ENCODE results near the gene OR4B1.
"Not testable (repeated sequence)": the region's sequence is repeated elsewhere in the genome, so short reads cannot be mapped to it uniquely, and the experiment has no call there.

The OR4B1 gene

GRCh38 chr11:48182860-48183526 lies 33.6 kb upstream of the OR4B1 start:
- H3K9ac ChIP-seq (ENCODE audit: low read depth in 1 of 2, low read length in 2 of 2) = no peak overlapping the region
- H3K27ac ChIP-seq (ENCODE audit: low read depth in 2 of 2, low read length in 2 of 2) = no peak overlapping the region
- H3K27me3 ChIP-seq (ENCODE audit: control insufficient read depth in 2 of 2, insufficient read depth in 2 of 2, low read length in 2 of 2) = no peaks in the 10 kb centered on the region
- H3K9me3 ChIP-seq (ENCODE audit: control insufficient read depth in 2 of 2, low read length in 2 of 2) = no peaks in the 10 kb centered on the region
- H3K4me1 ChIP-seq (ENCODE audit: control insufficient read depth in 2 of 2, insufficient read depth in 2 of 2, low read length in 2 of 2) = no peaks in the 10 kb centered on the region
- H3K4me3 ChIP-seq (ENCODE audit: low read length in 2 of 2) = no peak overlapping the region
- H3K36me3 ChIP-seq (ENCODE audit: control insufficient read depth in 2 of 2, insufficient read depth in 2 of 2, low read length in 2 of 2) = no peaks in the 10 kb centered on the region

- H3K36me3 ChIP-seq (ENCODE audit: control insufficient read depth in 2 of 2, insufficient read depth in 2 of 2, low read length in 2 of 2) = no peaks in the 10 kb centered on the region
- no peak overlapping the region for H3K9ac ChIP-seq (ENCODE audit: low read depth in 1 of 2, low read length in 2 of 2)
- no peak overlapping the region for H3K4me3 ChIP-seq (ENCODE audit: low read length in 2 of 2)
- no peaks in the 10 kb centered on the region for H3K27me3 ChIP-seq (ENCODE audit: control insufficient read depth in 2 of 2, insufficient read depth in 2 of 2, low read length in 2 of 2)
- H3K27ac ChIP-seq (ENCODE audit: low read depth in 2 of 2, low read length in 2 of 2) = no peak overlapping the region
- H3K4me1 ChIP-seq (ENCODE audit: control insufficient read depth in 2 of 2, insufficient read depth in 2 of 2, low read length in 2 of 2) = no peaks in the 10 kb centered on the region
- no peaks in the 10 kb centered on the region for H3K9me3 ChIP-seq (ENCODE audit: control insufficient read depth in 2 of 2, low read length in 2 of 2)
These were observed 32.2 kb upstream of the OR4B1 start for GRCh38 chr11:48184452-48184851.

- H3K4me1 ChIP-seq (ENCODE audit: control insufficient read depth in 2 of 2, insufficient read depth in 2 of 2, low read length in 2 of 2); H3K27ac ChIP-seq (ENCODE audit: low read depth in 2 of 2, low read length in 2 of 2); H3K36me3 ChIP-seq (ENCODE audit: control insufficient read depth in 2 of 2, insufficient read depth in 2 of 2, low read length in 2 of 2); H3K9me3 ChIP-seq (ENCODE audit: control insufficient read depth in 2 of 2, low read length in 2 of 2); H3K27me3 ChIP-seq (ENCODE audit: control insufficient read depth in 2 of 2, insufficient read depth in 2 of 2, low read length in 2 of 2); H3K9ac ChIP-seq (ENCODE audit: low read depth in 1 of 2, low read length in 2 of 2); H3K4me3 ChIP-seq (ENCODE audit: low read length in 2 of 2): not testable (repeated sequence)
These were observed 25.5 kb upstream of the OR4B1 start for GRCh38 chr11:48190906-48191654.

- no peak overlapping the region for H3K4me3 ChIP-seq (ENCODE audit: low read length in 2 of 2)
- no peak overlapping the region for H3K27ac ChIP-seq (ENCODE audit: low read depth in 2 of 2, low read length in 2 of 2)
- no peak overlapping the region for H3K9ac ChIP-seq (ENCODE audit: low read depth in 1 of 2, low read length in 2 of 2)
- no peaks in the 10 kb centered on the region for H3K27me3 ChIP-seq (ENCODE audit: control insufficient read depth in 2 of 2, insufficient read depth in 2 of 2, low read length in 2 of 2)
- no peaks in the 10 kb centered on the region for H3K9me3 ChIP-seq (ENCODE audit: control insufficient read depth in 2 of 2, low read length in 2 of 2)
- H3K36me3 ChIP-seq (ENCODE audit: control insufficient read depth in 2 of 2, insufficient read depth in 2 of 2, low read length in 2 of 2) = no peaks in the 10 kb centered on the region
- no peaks in the 10 kb centered on the region for H3K4me1 ChIP-seq (ENCODE audit: control insufficient read depth in 2 of 2, insufficient read depth in 2 of 2, low read length in 2 of 2)
These were observed 22.7 kb upstream of the OR4B1 start for GRCh38 chr11:48193876-48194275.

GRCh38 chr11:48207881-48208280 lies 8.7 kb upstream of the OR4B1 start:
- H3K9me3 ChIP-seq (ENCODE audit: control insufficient read depth in 2 of 2, low read length in 2 of 2) = no peaks in the 10 kb centered on the region
- H3K4me3 ChIP-seq (ENCODE audit: low read length in 2 of 2) = no peak overlapping the region
- H3K4me1 ChIP-seq (ENCODE audit: control insufficient read depth in 2 of 2, insufficient read depth in 2 of 2, low read length in 2 of 2) = no peaks in the 10 kb centered on the region
- H3K36me3 ChIP-seq (ENCODE audit: control insufficient read depth in 2 of 2, insufficient read depth in 2 of 2, low read length in 2 of 2) = no peaks in the 10 kb centered on the region
- H3K9ac ChIP-seq (ENCODE audit: low read depth in 1 of 2, low read length in 2 of 2) = no peak overlapping the region
- H3K27ac ChIP-seq (ENCODE audit: low read depth in 2 of 2, low read length in 2 of 2) = no peak overlapping the region
- no peaks in the 10 kb centered on the region for H3K27me3 ChIP-seq (ENCODE audit: control insufficient read depth in 2 of 2, insufficient read depth in 2 of 2, low read length in 2 of 2)

GRCh38 chr11:48210052-48210451 lies 6.6 kb upstream of the OR4B1 start:
- H3K9ac ChIP-seq (ENCODE audit: low read depth in 1 of 2, low read length in 2 of 2) = no peak overlapping the region
- H3K36me3 ChIP-seq (ENCODE audit: control insufficient read depth in 2 of 2, insufficient read depth in 2 of 2, low read length in 2 of 2) = no peaks in the 10 kb centered on the region
- H3K4me3 ChIP-seq (ENCODE audit: low read length in 2 of 2) = no peak overlapping the region
- no peak overlapping the region for H3K27ac ChIP-seq (ENCODE audit: low read depth in 2 of 2, low read length in 2 of 2)
- no peaks in the 10 kb centered on the region for H3K4me1 ChIP-seq (ENCODE audit: control insufficient read depth in 2 of 2, insufficient read depth in 2 of 2, low read length in 2 of 2)
- no peaks in the 10 kb centered on the region for H3K27me3 ChIP-seq (ENCODE audit: control insufficient read depth in 2 of 2, insufficient read depth in 2 of 2, low read length in 2 of 2)
- H3K9me3 ChIP-seq (ENCODE audit: control insufficient read depth in 2 of 2, low read length in 2 of 2) = no peaks in the 10 kb centered on the region

GRCh38 chr11:48228761-48229160 lies 12.2 kb downstream of the OR4B1 start:
- H3K9ac ChIP-seq (ENCODE audit: low read depth in 1 of 2, low read length in 2 of 2) = no peak overlapping the region

GRCh38 chr11:48230057-48230456 lies 13.4 kb downstream of the OR4B1 start:
- H3K27ac ChIP-seq (ENCODE audit: low read depth in 2 of 2, low read length in 2 of 2); H3K36me3 ChIP-seq (ENCODE audit: control insufficient read depth in 2 of 2, insufficient read depth in 2 of 2, low read length in 2 of 2); H3K27me3 ChIP-seq (ENCODE audit: control insufficient read depth in 2 of 2, insufficient read depth in 2 of 2, low read length in 2 of 2); H3K9me3 ChIP-seq (ENCODE audit: control insufficient read depth in 2 of 2, low read length in 2 of 2); H3K9ac ChIP-seq (ENCODE audit: low read depth in 1 of 2, low read length in 2 of 2); H3K4me1 ChIP-seq (ENCODE audit: control insufficient read depth in 2 of 2, insufficient read depth in 2 of 2, low read length in 2 of 2); H3K4me3 ChIP-seq (ENCODE audit: low read length in 2 of 2): not testable (repeated sequence)

More at GRCh38 chr11:48228761-48229160, 12.2 kb downstream of the OR4B1 start:
- no peaks in the 10 kb centered on the region for H3K27me3 ChIP-seq (ENCODE audit: control insufficient read depth in 2 of 2, insufficient read depth in 2 of 2, low read length in 2 of 2)
- H3K9me3 ChIP-seq (ENCODE audit: control insufficient read depth in 2 of 2, low read length in 2 of 2) = no peaks in the 10 kb centered on the region
- H3K4me3 ChIP-seq (ENCODE audit: low read length in 2 of 2) = no peak overlapping the region
- H3K4me1 ChIP-seq (ENCODE audit: control insufficient read depth in 2 of 2, insufficient read depth in 2 of 2, low read length in 2 of 2) = no peaks in the 10 kb centered on the region
- H3K36me3 ChIP-seq (ENCODE audit: control insufficient read depth in 2 of 2, insufficient read depth in 2 of 2, low read length in 2 of 2) = no peaks in the 10 kb centered on the region
- no peak overlapping the region for H3K27ac ChIP-seq (ENCODE audit: low read depth in 2 of 2, low read length in 2 of 2)

- Histone ChIP-seq H3K27me3 (ENCODE audit: control insufficient read depth in 2 of 2, insufficient read depth in 2 of 2, low read length in 2 of 2) (no peaks in the 10 kb centered on the region), H3K4me1 (ENCODE audit: control insufficient read depth in 2 of 2, insufficient read depth in 2 of 2, low read length in 2 of 2) (no peaks in the 10 kb centered on the region), H3K27ac (ENCODE audit: low read depth in 2 of 2, low read length in 2 of 2) (no peak overlapping the region), H3K4me3 (ENCODE audit: low read length in 2 of 2) (no peak overlapping the region), H3K9ac (ENCODE audit: low read depth in 1 of 2, low read length in 2 of 2) (no peak overlapping the region), H3K9me3 (ENCODE audit: control insufficient read depth in 2 of 2, low read length in 2 of 2) (no peaks in the 10 kb centered on the region), H3K36me3 (ENCODE audit: control insufficient read depth in 2 of 2, insufficient read depth in 2 of 2, low read length in 2 of 2) (no peaks in the 10 kb centered on the region)
These were observed 21.1 kb downstream of the OR4B1 start for GRCh38 chr11:48237727-48238126.

- Histone ChIP-seq H3K27ac (ENCODE audit: low read depth in 2 of 2, low read length in 2 of 2) (no peak overlapping the region), H3K4me3 (ENCODE audit: low read length in 2 of 2) (no peak overlapping the region), H3K9ac (ENCODE audit: low read depth in 1 of 2, low read length in 2 of 2) (no peak overlapping the region), H3K9me3 (ENCODE audit: control insufficient read depth in 2 of 2, low read length in 2 of 2) (no peaks in the 10 kb centered on the region), H3K36me3 (ENCODE audit: control insufficient read depth in 2 of 2, insufficient read depth in 2 of 2, low read length in 2 of 2) (no peaks in the 10 kb centered on the region), H3K27me3 (ENCODE audit: control insufficient read depth in 2 of 2, insufficient read depth in 2 of 2, low read length in 2 of 2) (no peaks in the 10 kb centered on the region), H3K4me1 (ENCODE audit: control insufficient read depth in 2 of 2, insufficient read depth in 2 of 2, low read length in 2 of 2) (no peaks in the 10 kb centered on the region)
These were observed 25.9 kb downstream of the OR4B1 start for GRCh38 chr11:48242501-48242900.

All from mucosa of rectum (tissue), 2 donors.